Nephron progenitor cell (in vitro differentiated cells): Measurements from ENCODE around the gene SUPT4H1.

Source experiments
- DNase-seq: peaks from one replicate; pipeline ENCODE4 v3.0.0; 2021
- H3K27ac Mint-ChIP-seq: 2 replicates; pipeline ENCODE4 v1.8.0; 2021; ENCODE audit warnings: mild to moderate bottlenecking, moderate library complexity, mixed read lengths
- H3K27me3 Mint-ChIP-seq: 2 replicates; pipeline ENCODE4 v1.8.0; 2021; ENCODE audit warnings: mild to moderate bottlenecking, low read depth, mixed read lengths; ENCODE audit not compliant: poor library complexity
- H3K36me3 Mint-ChIP-seq: 2 replicates; pipeline ENCODE4 v1.8.0; 2021; ENCODE audit warnings: low read depth, mixed read lengths
- H3K4me1 Mint-ChIP-seq: 2 replicates; pipeline ENCODE4 v1.8.0; 2021; ENCODE audit warnings: mixed read lengths
- H3K4me3 Mint-ChIP-seq: 2 replicates; pipeline ENCODE4 v1.8.0; 2021; ENCODE audit warnings: mild to moderate bottlenecking, moderate library complexity, mixed read lengths
- H3K9me3 Mint-ChIP-seq: 2 replicates; pipeline ENCODE4 v1.8.0; 2021; ENCODE audit warnings: mild to moderate bottlenecking, moderate library complexity, mixed read lengths
- CTCF ChIP-seq: fragments of 200-600 bp; sonication (generic); IDR thresholded peaks from 2 replicates; pipeline ENCODE4 v1.5.0; 2021; ENCODE audit warnings: antibody characterized with exemption

Gene SUPT4H1

GRCh38 chr17:58323366-58324055, 28.5 kb downstream of the SUPT4H1 start:
- no peak overlapping the region for H3K27ac Mint-ChIP-seq
- H3K36me3 Mint-ChIP-seq = peaks cover 11% of the 10 kb centered on the region
- no peak for TF ChIP-seq CTCF
- no peaks in the 10 kb centered on the region for H3K9me3 Mint-ChIP-seq
- peaks cover 7% of the 10 kb centered on the region for H3K27me3 Mint-ChIP-seq
- DNase-seq = no peak
- H3K4me1 Mint-ChIP-seq = peaks cover 58% of the 10 kb centered on the region
- peak overlapping the region; percentile 79 for H3K4me3 Mint-ChIP-seq

GRCh38 chr17:58322581-58323185, 29.3 kb downstream of the SUPT4H1 start:
- DNase-seq = no peak
- Mint-ChIP-seq H3K9me3 (no peaks in the 10 kb centered on the region), H3K4me3 (no peak overlapping the region), H3K27ac (no peak overlapping the region), H3K4me1 (peaks cover 50% of the 10 kb centered on the region), H3K36me3 (peaks cover 11% of the 10 kb centered on the region), H3K27me3 (peaks cover 7% of the 10 kb centered on the region)
- no peak for TF ChIP-seq CTCF

GRCh38 chr17:58321571-58322525, 30.2 kb downstream of the SUPT4H1 start:
- Mint-ChIP-seq H3K27me3 (peaks cover 10% of the 10 kb centered on the region), H3K4me3 (peak overlapping the region; percentile 20), H3K9me3 (no peaks in the 10 kb centered on the region), H3K36me3 (peaks cover 11% of the 10 kb centered on the region), H3K4me1 (peaks cover 47% of the 10 kb centered on the region), H3K27ac (no peak overlapping the region)
- no peak for DNase-seq
- TF ChIP-seq CTCF = no peak

GRCh38 chr17:58320570-58321323, 31.3 kb downstream of the SUPT4H1 start:
- peaks cover 4% of the 10 kb centered on the region for H3K27me3 Mint-ChIP-seq
- no peak overlapping the region for H3K27ac Mint-ChIP-seq
- no peak for DNase-seq
- H3K36me3 Mint-ChIP-seq = peaks cover 11% of the 10 kb centered on the region
- H3K4me3 Mint-ChIP-seq = no peak overlapping the region
- no peak for TF ChIP-seq CTCF
- no peaks in the 10 kb centered on the region for H3K9me3 Mint-ChIP-seq
- peaks cover 38% of the 10 kb centered on the region for H3K4me1 Mint-ChIP-seq

GRCh38 chr17:58320163-58320558, 31.8 kb downstream of the SUPT4H1 start:
- Mint-ChIP-seq H3K27me3 (peaks cover 3% of the 10 kb centered on the region), H3K4me1 (peaks cover 34% of the 10 kb centered on the region), H3K9me3 (no peaks in the 10 kb centered on the region), H3K36me3 (peaks cover 16% of the 10 kb centered on the region), H3K4me3 (no peak overlapping the region), H3K27ac (no peak overlapping the region)
- TF ChIP-seq CTCF = no peak
- DNase-seq = no peak
